SK-N-SH treated with all-trans-retinoic acid at 6 μM for 48 hours (cell line): ENCODE data around the gene DPYD.

Experiments used
- ATAC-seq: fragments of 200-7000 bp; cut with Tn5 transposase; 3 replicates; pipeline ENCODE4 v1.9.1; 2020; ENCODE audit warnings: mild to moderate bottlenecking, moderate library complexity
- ARNTL ChIP-seq: fragments of 450-650 bp; formaldehyde crosslinking; IDR thresholded peaks from 2 replicates; pipeline ENCODE4 v1.5.0; 2020; ENCODE audit warnings: low read depth, mild to moderate bottlenecking, moderate library complexity, borderline replicate concordance
- BACH2 ChIP-seq: fragments of 250-450 bp; sonication (Bioruptor Pico); IDR thresholded peaks from 2 replicates; pipeline ENCODE4 v1.9.0; 2021; ENCODE audit warnings: mild to moderate bottlenecking, borderline replicate concordance
- CSDC2 ChIP-seq: fragments of 250-450 bp; sonication (Bioruptor Pico); IDR thresholded peaks from 2 replicates; pipeline ENCODE4 v1.5.0; 2020; ENCODE audit warnings: mild to moderate bottlenecking, moderate library complexity
- ESRRG ChIP-seq: fragments of 250-450 bp; sonication (Bioruptor Pico); IDR thresholded peaks from 2 replicates; pipeline ENCODE4 v1.6.1; 2021; ENCODE audit warnings: mild to moderate bottlenecking
- GLIS3 ChIP-seq: fragments of 250-450 bp; sonication (Bioruptor Pico); IDR thresholded peaks from 2 replicates; pipeline ENCODE4 v1.5.0; 2020; ENCODE audit warnings: mild to moderate bottlenecking, moderate library complexity
- ISL1 ChIP-seq: fragments of 250-450 bp; sonication (Bioruptor Pico); IDR thresholded peaks from 2 replicates; pipeline ENCODE4 v2.1.2; 2022; ENCODE audit warnings: mild to moderate bottlenecking, moderate library complexity
- OSR1 ChIP-seq: fragments of 250-450 bp; sonication (Bioruptor Pico); IDR thresholded peaks from 2 replicates; pipeline ENCODE4 v1.8.0; 2022; ENCODE audit warnings: moderate library complexity, mild to moderate bottlenecking, inconsistent platforms
- PATZ1 ChIP-seq: fragments of 250-450 bp; sonication (Bioruptor Pico); IDR thresholded peaks from 2 replicates; pipeline ENCODE4 v1.8.0; 2020; ENCODE audit warnings: mild to moderate bottlenecking, moderate library complexity, borderline replicate concordance
- POU6F1 ChIP-seq: fragments of 250-450 bp; sonication (Bioruptor Pico); IDR thresholded peaks from 2 replicates; pipeline ENCODE4 v1.8.0; 2021; ENCODE audit warnings: low read depth, mild to moderate bottlenecking, moderate library complexity, borderline replicate concordance
- PPARA ChIP-seq: fragments of 250-450 bp; sonication (Bioruptor Pico); IDR thresholded peaks from 2 replicates; pipeline ENCODE4 v1.5.0; 2020; ENCODE audit warnings: mild to moderate bottlenecking, borderline replicate concordance
- RARB ChIP-seq: fragments of 250-450 bp; sonication (Bioruptor Pico); IDR thresholded peaks from 2 replicates; pipeline ENCODE4 v1.8.0; 2021; ENCODE audit warnings: mild to moderate bottlenecking, moderate library complexity
- SNAI2 ChIP-seq: fragments of 250-450 bp; sonication (Bioruptor Pico); IDR thresholded peaks from 2 replicates; pipeline ENCODE4 v1.5.0; 2020; ENCODE audit warnings: mild to moderate bottlenecking, moderate library complexity
- TCF4 ChIP-seq: fragments of 250-450 bp; sonication (Bioruptor Pico); IDR thresholded peaks from 2 replicates; pipeline ENCODE4 v1.8.0; 2021; ENCODE audit warnings: mild to moderate bottlenecking, moderate library complexity, borderline replicate concordance
- TOX ChIP-seq: fragments of 250-450 bp; sonication (Bioruptor Pico); IDR thresholded peaks from 2 replicates; pipeline ENCODE4 v1.8.0; 2021; ENCODE audit warnings: mild to moderate bottlenecking, moderate library complexity, borderline replicate concordance
- ZC3H10 ChIP-seq: fragments of 250-450 bp; sonication (Bioruptor Pico); IDR thresholded peaks from 2 replicates; pipeline ENCODE4 v1.5.1; 2021; ENCODE audit warnings: mild to moderate bottlenecking, moderate library complexity
- ZFP3 ChIP-seq: fragments of 250-450 bp; sonication (Bioruptor Pico); IDR thresholded peaks from 2 replicates; pipeline ENCODE4 v1.5.0; 2020; ENCODE audit warnings: mild to moderate bottlenecking, moderate library complexity
- ZFP30 ChIP-seq: fragments of 450-650 bp; formaldehyde crosslinking; IDR thresholded peaks from 2 replicates; pipeline ENCODE4 v1.5.0; 2022; ENCODE audit warnings: mild to moderate bottlenecking, moderate library complexity
- ZNF565 ChIP-seq: fragments of 450-650 bp; formaldehyde crosslinking; conservative IDR thresholded peaks from 2 replicates; pipeline ENCODE4 v1.5.0; 2020; ENCODE audit warnings: low read depth, mild to moderate bottlenecking, moderate library complexity
- ZNF70 ChIP-seq: fragments of 450-650 bp; formaldehyde crosslinking; IDR thresholded peaks from 2 replicates; pipeline ENCODE4 v1.5.0; 2020; ENCODE audit warnings: mild to moderate bottlenecking, moderate library complexity
- ZNF8 ChIP-seq: fragments of 450-650 bp; formaldehyde crosslinking; IDR thresholded peaks from 2 replicates; pipeline ENCODE4 v1.5.0; 2020; ENCODE audit warnings: mild to moderate bottlenecking, moderate library complexity
- TF ChIP-seq, protein P1 (sequence below): fragments of 250-450 bp; sonication (Bioruptor Pico); IDR thresholded peaks from 2 replicates; pipeline ENCODE4 v1.5.1; 2021; ENCODE audit warnings: mild to moderate bottlenecking, moderate library complexity
- TF ChIP-seq, protein P2 (sequence below): fragments of 250-450 bp; sonication (Bioruptor Pico); IDR thresholded peaks from 2 replicates; pipeline ENCODE4 v1.5.1; 2020; ENCODE audit warnings: low read depth, mild to moderate bottlenecking, moderate library complexity
- TF ChIP-seq, protein P3 (sequence below): fragments of 250-450 bp; sonication (Bioruptor Pico); IDR thresholded peaks from 2 replicates; pipeline ENCODE4 v1.5.0; 2020; ENCODE audit warnings: mild to moderate bottlenecking, moderate library complexity

Gene DPYD

GRCh38 chr1:97066860-97067259 lies 854.0 kb downstream of the DPYD start:
- ATAC-seq = no peak
- no peak for TF ChIP-seq ARNTL (CRISPR knock-in tag)
- TF ChIP-seq, protein P1, sequence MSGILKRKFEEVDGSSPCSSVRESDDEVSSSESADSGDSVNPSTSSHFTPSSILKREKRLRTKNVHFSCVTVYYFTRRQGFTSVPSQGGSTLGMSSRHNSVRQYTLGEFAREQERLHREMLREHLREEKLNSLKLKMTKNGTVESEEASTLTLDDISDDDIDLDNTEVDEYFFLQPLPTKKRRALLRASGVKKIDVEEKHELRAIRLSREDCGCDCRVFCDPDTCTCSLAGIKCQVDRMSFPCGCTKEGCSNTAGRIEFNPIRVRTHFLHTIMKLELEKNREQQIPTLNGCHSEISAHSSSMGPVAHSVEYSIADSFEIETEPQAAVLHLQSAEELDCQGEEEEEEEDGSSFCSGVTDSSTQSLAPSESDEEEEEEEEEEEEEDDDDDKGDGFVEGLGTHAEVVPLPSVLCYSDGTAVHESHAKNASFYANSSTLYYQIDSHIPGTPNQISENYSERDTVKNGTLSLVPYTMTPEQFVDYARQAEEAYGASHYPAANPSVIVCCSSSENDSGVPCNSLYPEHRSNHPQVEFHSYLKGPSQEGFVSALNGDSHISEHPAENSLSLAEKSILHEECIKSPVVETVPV (CRISPR knock-in tag) = no peak
- TF ChIP-seq ZC3H10 (CRISPR knock-in tag) = no peak
- no peak for TF ChIP-seq ZNF70 (CRISPR knock-in tag)
- TF ChIP-seq, all 23 proteins: peak for 0

DNA sequence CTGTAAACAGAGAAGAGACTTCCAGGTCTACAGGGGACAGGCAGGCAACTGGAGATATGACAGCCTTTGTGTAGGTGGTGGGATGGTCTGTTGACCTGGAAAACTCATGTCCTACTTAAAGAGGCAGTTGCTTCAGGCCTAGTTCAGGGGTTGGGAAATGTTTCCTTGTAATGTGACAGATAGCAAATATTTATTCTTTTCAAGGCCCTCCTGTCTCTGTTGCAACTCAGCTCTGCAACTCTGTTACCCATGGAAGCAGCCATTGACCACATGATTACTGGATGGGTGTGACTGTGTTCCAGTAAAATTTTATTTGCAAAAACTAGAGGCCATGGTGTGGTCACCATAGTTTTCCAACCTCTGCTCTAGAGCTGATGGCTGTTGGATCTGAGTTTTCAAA lies 857.3 kb downstream of the DPYD start:
- TF ChIP-seq BACH2 (CRISPR knock-in tag) (no peak), TCF4 (CRISPR knock-in tag) (no peak), ZFP30 (no peak), ZNF70 (CRISPR knock-in tag) (no peak), ISL1 (CRISPR knock-in tag) (no peak), POU6F1 (no peak), ZNF565 (CRISPR knock-in tag) (no peak), OSR1 (CRISPR knock-in tag) (no peak), TOX (CRISPR knock-in tag) (no peak), ARNTL (CRISPR knock-in tag) (no peak), ZFP3 (no peak), ZC3H10 (CRISPR knock-in tag) (no peak), PATZ1 (no peak), PPARA (CRISPR knock-in tag) (no peak), SNAI2 (CRISPR knock-in tag) (no peak), ESRRG (no peak), ZNF8 (CRISPR knock-in tag) (no peak)
- TF ChIP-seq, protein P2, sequence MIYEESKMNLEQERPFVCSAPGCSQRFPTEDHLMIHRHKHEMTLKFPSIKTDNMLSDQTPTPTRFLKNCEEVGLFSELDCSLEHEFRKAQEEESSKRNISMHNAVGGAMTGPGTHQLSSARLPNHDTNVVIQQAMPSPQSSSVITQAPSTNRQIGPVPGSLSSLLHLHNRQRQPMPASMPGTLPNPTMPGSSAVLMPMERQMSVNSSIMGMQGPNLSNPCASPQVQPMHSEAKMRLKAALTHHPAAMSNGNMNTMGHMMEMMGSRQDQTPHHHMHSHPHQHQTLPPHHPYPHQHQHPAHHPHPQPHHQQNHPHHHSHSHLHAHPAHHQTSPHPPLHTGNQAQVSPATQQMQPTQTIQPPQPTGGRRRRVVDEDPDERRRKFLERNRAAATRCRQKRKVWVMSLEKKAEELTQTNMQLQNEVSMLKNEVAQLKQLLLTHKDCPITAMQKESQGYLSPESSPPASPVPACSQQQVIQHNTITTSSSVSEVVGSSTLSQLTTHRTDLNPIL (CRISPR knock-in tag) = no peak
- TF ChIP-seq, protein P1 (CRISPR knock-in tag) = no peak
- TF ChIP-seq, protein P3, sequence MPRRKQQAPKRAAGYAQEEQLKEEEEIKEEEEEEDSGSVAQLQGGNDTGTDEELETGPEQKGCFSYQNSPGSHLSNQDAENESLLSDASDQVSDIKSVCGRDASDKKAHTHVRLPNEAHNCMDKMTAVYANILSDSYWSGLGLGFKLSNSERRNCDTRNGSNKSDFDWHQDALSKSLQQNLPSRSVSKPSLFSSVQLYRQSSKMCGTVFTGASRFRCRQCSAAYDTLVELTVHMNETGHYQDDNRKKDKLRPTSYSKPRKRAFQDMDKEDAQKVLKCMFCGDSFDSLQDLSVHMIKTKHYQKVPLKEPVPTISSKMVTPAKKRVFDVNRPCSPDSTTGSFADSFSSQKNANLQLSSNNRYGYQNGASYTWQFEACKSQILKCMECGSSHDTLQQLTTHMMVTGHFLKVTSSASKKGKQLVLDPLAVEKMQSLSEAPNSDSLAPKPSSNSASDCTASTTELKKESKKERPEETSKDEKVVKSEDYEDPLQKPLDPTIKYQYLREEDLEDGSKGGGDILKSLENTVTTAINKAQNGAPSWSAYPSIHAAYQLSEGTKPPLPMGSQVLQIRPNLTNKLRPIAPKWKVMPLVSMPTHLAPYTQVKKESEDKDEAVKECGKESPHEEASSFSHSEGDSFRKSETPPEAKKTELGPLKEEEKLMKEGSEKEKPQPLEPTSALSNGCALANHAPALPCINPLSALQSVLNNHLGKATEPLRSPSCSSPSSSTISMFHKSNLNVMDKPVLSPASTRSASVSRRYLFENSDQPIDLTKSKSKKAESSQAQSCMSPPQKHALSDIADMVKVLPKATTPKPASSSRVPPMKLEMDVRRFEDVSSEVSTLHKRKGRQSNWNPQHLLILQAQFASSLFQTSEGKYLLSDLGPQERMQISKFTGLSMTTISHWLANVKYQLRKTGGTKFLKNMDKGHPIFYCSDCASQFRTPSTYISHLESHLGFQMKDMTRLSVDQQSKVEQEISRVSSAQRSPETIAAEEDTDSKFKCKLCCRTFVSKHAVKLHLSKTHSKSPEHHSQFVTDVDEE (CRISPR knock-in tag) = no peak
- no peak for ATAC-seq

GRCh38 chr1:97061604-97062003 lies 859.2 kb downstream of the DPYD start:
- no peak for ATAC-seq
- TF ChIP-seq ZNF70 (CRISPR knock-in tag) = no peak
- TF ChIP-seq BACH2 (CRISPR knock-in tag) = no peak
- TF ChIP-seq POU6F1 = no peak
- no peak for TF ChIP-seq CSDC2 (CRISPR knock-in tag)
- no peak for TF ChIP-seq GLIS3 (CRISPR knock-in tag)
- TF ChIP-seq ZC3H10 (CRISPR knock-in tag) = no peak
- TF ChIP-seq ZNF8 (CRISPR knock-in tag) = no peak
- no peak for TF ChIP-seq ZNF565 (CRISPR knock-in tag)
- TF ChIP-seq, protein P1 (CRISPR knock-in tag) = no peak
- TF ChIP-seq ARNTL (CRISPR knock-in tag) = no peak
- TF ChIP-seq RARB (CRISPR knock-in tag) = no peak
